Measurements from ENCODE around the gene ZNF160. TPM values are rescaled to one million over a fixed set of nuclear protein-coding genes. Genes with fewer than 3 reads are reported as not detected.
"Not testable (repeated sequence)": the region's sequence is repeated elsewhere in the genome, so short reads cannot be mapped to it uniquely, and the experiment has no call there.

The ZNF160 gene
- total RNA-seq, 1 donor: 31.1 TPM

GRCh38 chr19:53131085-53131590 is 27.9 kb upstream of the ZNF160 start:
- no peak for DNase-seq (ENCODE audit: low read depth)
- H3K4me3 ChIP-seq (ENCODE audit: low read depth, low read length): no peak overlapping the region
- TF ChIP-seq, protein P1, sequence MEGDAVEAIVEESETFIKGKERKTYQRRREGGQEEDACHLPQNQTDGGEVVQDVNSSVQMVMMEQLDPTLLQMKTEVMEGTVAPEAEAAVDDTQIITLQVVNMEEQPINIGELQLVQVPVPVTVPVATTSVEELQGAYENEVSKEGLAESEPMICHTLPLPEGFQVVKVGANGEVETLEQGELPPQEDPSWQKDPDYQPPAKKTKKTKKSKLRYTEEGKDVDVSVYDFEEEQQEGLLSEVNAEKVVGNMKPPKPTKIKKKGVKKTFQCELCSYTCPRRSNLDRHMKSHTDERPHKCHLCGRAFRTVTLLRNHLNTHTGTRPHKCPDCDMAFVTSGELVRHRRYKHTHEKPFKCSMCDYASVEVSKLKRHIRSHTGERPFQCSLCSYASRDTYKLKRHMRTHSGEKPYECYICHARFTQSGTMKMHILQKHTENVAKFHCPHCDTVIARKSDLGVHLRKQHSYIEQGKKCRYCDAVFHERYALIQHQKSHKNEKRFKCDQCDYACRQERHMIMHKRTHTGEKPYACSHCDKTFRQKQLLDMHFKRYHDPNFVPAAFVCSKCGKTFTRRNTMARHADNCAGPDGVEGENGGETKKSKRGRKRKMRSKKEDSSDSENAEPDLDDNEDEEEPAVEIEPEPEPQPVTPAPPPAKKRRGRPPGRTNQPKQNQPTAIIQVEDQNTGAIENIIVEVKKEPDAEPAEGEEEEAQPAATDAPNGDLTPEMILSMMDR (IDR thresholded peaks at IDR 0.05; ENCODE audit: insufficient read depth, low read depth, low read length): no peak

GRCh38 chr19:53130506-53130905 is 27.3 kb upstream of the ZNF160 start:
- no peak for DNase-seq (ENCODE audit: low read depth)
- no peak overlapping the region for H3K4me3 ChIP-seq (ENCODE audit: low read depth, low read length)
- TF ChIP-seq, protein P1 (IDR thresholded peaks at IDR 0.05; ENCODE audit: insufficient read depth, low read depth, low read length): no peak

DNA sequence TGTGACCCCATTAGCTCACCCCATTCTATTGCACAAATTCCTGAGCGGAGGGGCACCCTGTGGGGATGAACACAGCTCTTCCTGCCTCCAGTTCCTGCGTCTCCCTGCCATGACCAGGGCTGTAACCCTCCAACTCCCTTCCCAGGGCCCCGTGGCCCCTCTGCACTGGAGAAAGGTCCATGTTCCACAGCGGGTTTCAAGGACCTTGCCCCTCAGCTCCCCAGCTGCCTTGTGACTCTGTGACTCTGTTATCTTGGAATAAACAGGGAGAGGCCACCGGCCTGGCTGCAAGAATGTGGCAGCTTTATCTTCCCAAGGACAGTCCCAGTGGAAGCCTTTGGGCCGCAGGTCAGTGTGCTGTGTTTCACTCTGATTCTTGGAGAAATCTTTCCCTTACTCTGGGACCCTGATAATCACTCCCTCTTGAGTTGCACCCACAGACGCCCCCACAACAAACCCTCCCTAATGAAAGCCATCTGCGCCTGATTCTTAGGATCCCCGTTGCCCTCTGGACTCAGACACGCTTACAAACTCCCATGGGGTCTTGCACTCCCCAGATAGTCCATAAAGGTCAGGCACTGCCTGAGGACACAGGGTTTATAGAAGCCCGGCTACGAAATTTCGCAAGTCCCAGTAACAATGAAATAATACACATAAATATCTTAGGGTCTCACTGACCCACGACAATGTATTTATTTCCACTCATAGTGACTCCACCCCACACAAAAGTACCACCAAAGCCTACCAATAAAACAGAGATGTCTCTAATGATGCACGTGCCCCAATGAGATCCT is 23.7 kb upstream of the ZNF160 start:
- H3K4me3 ChIP-seq (ENCODE audit: low read depth, low read length): not testable (repeated sequence)

DNA sequence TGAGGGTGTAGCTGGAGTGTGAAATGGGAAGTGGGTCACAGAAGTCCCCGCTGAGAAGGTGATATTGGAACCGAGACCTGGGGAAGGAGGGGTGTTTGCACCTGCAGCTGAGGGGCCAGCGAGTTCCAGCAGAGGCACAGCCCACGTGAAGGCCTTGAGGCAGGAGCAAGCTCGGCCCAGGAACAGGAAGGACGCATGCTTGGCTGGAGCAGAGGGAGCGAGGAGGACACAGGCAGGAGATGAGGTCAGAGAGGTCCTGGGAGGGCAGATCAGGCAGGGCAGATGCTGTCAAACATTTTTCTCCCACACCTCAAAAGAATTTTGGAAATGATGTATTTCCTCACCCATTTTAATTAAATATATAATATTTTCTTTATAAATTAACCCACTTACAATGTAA is 20.2 kb upstream of the ZNF160 start:
- TF ChIP-seq, protein P1 (IDR thresholded peaks at IDR 0.05; ENCODE audit: insufficient read depth, low read depth, low read length): no peak

More for the DNA sequence above, 23.7 kb upstream of the ZNF160 start:
- DNase-seq (ENCODE audit: low read depth): not testable (repeated sequence)

DNA sequence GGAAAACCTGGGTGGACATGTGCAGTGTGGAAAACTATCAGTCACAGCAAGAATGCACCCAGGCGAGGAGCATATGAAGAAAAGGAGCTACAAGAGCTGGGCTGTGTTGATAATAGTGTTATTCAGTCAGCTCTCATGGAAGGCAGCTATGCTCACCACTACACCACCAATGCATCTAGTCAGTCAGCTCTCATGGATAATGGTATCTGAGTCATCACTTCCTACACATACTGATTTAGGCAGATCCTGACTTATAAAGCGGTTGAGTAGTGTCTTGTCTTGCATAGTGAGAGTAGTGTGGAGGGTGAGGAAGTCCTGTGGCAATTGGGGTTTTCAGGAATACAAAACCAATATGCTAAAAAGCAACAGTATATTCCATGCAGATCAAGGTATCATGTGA is 9.1 kb upstream of the ZNF160 start:
- TF ChIP-seq, protein P1 (IDR thresholded peaks at IDR 0.05; ENCODE audit: insufficient read depth, low read depth, low read length): no peak
- no peak for DNase-seq (ENCODE audit: low read depth)
- no peak overlapping the region for H3K4me3 ChIP-seq (ENCODE audit: low read depth, low read length)

More for the DNA sequence above, 20.2 kb upstream of the ZNF160 start:
- no peak for DNase-seq (ENCODE audit: low read depth)
- no peak overlapping the region for H3K4me3 ChIP-seq (ENCODE audit: low read depth, low read length)

DNA sequence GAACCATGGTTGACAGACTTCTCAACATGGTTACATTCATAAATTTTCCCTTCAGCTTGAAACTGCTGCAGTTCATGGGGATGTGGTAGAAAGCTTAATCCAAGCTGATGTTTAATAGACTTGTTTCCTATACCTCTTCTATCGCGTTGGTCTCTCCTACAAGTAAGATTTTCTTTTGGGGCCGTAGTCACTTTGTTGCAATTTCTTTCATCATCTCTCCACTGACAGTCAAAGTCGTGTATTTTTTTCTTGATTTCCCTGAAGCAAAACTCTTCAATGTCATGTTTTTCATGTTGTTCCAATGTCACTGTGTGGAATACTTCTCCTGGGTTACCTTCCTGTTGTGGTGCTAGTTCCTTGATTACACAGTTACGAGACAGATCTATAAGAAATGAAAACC is 6.3 kb upstream of the ZNF160 start:
- no peak for DNase-seq (ENCODE audit: low read depth)
- TF ChIP-seq, protein P1 (IDR thresholded peaks at IDR 0.05; ENCODE audit: insufficient read depth, low read depth, low read length): no peak
- no peak overlapping the region for H3K4me3 ChIP-seq (ENCODE audit: low read depth, low read length)

GRCh38 chr19:53102756-53103233 is 427 bp downstream of the ZNF160 start:
- peak; percentile 44 for DNase-seq (ENCODE audit: low read depth)

More at GRCh38 chr19:53102756-53103233, 427 bp downstream of the ZNF160 start:
- TF ChIP-seq, protein P1 (IDR thresholded peaks at IDR 0.05; ENCODE audit: insufficient read depth, low read depth, low read length): no peak
- H3K4me3 ChIP-seq (ENCODE audit: low read depth, low read length): peak overlapping the region; percentile 98
